ENCODE measurements around the gene DUOX1. TPM values are rescaled to one million over a fixed set of nuclear protein-coding genes. Genes with fewer than 3 reads are reported as not detected.
"Not testable (repeated sequence)": the region's sequence is repeated elsewhere in the genome, so short reads cannot be mapped to it uniquely, and the experiment has no call there.

DUOX1 gene
- total RNA-seq, 2 donors from 2014 or later: 1.9 to 2.6 TPM

DNA sequence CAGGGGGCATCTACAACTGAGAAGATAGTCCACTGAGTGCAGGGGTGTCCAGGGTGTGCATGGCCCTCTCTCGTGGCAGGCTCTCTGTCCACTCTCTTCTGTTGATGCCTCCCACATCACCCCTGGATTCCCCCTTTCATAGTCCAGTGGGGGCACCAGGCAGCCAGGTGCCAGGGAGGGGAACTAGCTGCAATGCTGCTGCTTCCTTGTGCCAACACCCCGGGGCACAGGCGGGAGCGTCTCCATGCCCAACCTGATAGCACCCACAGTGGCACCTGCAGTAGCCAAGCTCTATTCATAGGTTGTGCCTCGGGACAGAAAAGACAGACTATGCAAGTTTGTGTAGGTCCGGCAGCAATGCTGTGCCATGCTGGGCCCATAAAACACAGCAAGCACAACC lies 27.6 kb upstream of the DUOX1 start:
- ATAC-seq (no peak), DNase-seq (no peak)
- intact Hi-C loops (cut with DNase I): no loop called here

DNA sequence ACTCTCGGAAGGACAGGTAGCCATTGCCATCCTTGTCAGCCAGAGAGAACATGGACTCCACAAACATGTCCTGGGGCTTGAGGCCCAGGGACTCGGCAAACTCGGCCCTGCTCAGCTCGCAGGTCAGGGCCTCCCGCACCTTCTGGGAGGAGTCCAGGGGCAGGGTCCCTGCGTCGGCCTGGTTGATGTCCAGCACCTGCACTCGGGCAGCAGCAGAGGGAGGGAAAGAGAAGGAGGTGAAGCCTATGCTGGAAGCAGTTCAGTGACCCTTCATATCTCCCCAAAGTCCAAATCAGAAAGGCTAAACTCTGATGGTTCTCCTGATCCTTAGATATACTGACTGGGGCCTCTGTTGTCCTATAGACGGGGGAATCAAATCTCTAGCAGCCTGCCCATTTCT lies 25.6 kb upstream of the DUOX1 start:
- DNase-seq; ATAC-seq; intact Hi-C loops (cut with DNase I): not testable (repeated sequence)

DNA sequence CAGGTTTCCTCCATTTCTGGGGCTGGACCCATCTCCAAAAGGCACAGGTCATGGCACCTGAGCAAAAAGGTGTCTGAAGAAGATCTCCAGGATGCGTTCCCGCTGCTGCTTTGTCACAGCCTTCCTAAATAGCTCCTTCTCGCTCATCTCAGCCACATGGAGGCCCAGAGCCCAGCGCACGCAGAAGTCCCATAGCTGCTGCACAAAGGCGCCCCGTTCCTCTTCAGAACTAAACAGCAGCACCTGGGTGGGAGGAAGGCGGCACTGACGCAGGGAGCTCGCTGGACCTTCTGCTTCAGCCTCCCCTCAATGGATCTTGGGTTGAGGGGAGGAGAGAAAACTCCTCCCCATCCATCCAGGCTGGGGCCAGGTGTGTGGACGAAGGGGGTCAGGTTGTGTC lies 24.2 kb upstream of the DUOX1 start:
- ATAC-seq (no peak), DNase-seq (no peak)
- intact Hi-C loops (cut with DNase I): no loop called here

DNA sequence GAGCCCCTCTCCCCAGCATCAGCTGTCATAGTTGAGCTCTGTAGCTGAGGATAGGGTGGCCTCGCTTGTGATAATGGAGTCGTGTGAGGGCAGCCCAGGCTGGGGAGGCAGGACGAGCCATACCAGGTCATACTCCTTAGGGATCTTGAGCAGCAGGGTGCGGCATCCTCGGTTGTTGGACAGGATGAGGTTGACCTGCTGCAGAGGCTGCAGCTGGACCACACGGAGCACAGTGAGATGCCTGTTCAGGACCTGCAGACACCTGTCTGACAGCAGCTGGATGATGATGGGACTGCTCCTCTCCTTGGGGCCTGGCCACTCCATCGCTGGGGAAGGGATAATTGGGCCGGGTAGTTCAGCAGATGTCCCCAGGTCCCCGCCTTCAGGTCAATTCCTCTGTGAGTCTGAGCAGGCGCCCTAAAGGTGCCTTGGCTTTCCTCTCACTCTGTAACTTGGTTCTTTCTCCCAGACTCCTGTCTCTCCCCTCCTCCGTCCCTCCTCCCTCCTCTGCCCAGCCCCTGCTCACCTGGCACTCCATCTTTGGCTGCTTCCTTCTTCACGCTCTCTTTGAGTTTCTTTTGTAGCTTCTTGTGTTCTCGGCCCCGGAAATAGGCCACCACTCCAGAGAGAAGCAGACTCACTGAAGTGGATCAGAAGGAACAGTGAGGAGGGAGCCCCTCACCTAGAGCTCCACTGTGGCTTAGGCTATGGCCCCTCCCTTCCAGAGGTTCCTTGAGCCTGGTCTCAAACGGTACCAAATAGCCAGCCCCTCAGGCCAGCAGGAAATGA lies 23.6 kb upstream of the DUOX1 start:
- ATAC-seq: no peak
- no peak for DNase-seq

DNA sequence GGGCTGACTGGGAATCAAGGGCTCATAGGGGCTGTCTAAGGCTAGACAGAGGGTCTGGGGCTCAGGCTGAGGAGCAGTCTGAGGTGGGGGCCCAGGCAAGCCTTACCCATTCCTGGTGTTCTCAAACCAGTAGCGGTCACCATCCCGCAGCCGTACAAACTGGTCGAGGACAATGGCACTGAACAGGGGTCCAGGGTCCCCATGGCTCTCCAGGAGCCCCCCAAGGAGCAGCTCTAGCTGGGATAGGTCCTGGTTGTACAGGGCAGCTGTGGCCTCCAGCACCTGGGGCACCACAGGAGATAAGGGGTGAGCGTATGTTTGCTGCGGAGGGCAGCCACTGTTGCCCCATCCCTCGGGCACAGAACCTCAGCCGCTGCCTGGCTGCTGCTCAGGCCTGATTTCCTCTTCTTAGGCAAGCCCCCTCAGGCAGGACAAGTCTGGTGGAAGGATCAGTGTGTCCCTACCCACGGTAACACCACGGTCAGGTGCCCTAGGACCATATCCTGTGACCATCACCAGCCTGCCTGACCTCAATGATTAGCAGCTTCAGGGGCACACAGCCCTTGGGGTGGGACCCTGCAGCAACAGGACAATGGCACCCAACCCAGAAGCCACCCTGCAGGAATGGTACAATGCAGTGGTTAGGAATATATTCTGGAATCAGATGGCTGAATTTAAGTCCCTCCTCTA lies 21.7 kb upstream of the DUOX1 start:
- ATAC-seq (no peak), DNase-seq (no peak)
- intact Hi-C loops (cut with DNase I): no loop called here

More for the DNA sequence above, 23.6 kb upstream of the DUOX1 start:
- intact Hi-C loops (cut with DNase I): no loop called here

DNA sequence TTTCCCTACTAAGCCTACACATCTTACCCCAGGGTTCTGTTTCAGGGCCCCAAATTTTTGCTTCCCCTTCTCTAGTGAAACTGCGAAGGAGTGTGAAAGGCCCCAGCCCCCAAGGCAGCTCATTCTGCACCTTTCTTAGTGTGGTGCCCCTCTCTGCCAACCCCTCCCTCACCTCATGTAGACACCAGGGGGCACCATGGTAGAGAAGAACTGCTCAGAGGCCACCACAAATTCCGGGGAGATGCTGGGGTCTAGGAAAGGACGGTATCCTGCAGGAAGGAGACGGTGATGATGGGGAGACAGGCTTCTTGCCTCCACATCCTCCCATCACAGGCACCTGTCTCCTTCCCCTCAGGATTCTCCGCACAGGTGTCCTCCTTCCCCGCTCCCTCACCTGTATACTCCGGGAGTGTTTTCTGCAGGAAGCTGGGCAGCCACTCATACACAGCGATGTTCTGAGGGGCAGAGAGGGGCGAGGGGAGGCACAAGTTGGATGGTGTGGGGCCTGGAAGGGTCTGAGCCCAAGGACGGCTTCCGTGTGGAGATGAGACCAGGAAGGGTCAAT lies 19.5 kb upstream of the DUOX1 start:
- intact Hi-C loops (cut with DNase I): no loop called here
- ATAC-seq: no peak

DNA sequence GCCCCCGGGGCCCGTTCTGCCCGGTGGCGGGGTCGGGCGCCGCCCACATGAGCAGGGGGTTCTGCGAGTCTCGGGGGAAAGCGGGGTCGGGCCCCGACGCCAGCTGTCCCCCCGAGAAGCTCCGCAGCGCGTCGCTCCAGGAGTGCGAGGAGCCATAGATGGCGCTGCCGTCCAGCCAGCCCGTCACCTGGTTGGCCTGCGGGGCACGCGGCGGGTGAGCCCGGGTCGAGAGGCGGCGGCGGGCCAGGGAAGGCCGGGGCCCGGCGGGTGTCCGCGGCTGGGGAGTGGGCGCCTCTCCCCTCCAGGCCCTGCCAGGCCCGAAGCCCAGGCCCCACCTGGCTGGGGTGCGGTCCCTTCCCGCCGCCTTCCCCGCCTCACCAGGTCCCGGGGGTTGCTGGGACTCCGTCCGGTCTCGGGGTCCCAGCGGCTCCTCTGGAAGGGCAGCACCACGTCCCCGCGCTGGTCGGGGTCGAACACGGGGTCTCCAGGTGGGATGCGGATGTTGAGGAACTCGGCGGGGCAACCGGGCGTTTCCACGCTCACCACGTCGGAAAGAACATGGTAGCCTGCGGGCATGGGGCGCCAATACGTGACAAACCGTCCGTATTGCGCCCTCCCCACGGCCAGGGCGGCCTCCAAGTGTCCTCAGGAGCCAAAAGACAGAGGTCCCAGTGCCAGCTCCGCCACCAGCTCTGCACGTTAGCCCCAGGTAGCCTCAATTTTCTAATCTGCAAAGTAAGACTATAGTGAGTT lies 18.2 kb upstream of the DUOX1 start:
- DNase-seq (no peak), ATAC-seq (no peak)
- intact Hi-C loops (cut with DNase I): no loop called here

More for the DNA sequence above, 19.5 kb upstream of the DUOX1 start:
- DNase-seq: no peak

DNA sequence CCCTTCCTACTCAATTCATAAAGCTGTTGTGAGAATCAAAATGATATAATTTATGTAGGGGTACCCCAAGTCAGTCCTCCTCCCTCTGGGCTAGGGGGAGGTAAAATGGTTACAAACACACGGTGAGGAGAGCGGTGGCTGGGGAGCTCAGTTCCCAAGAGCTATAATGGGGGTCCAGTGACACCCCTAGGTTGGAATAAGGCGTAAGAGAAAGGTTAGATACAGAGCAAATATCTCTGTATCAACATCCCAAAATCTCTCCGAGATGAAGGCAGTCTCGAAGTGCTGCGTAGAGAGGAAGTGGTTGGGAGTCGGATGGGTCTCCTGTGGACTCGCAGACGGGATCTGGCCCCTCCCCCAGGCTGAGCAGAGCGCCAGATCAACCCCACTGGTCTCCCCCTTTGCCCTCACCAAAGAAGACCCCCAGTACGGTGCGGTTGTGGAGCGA lies 17.6 kb upstream of the DUOX1 start:
- ATAC-seq: no peak
- DNase-seq: no peak
- intact Hi-C loops (cut with DNase I): no loop called here

DNA sequence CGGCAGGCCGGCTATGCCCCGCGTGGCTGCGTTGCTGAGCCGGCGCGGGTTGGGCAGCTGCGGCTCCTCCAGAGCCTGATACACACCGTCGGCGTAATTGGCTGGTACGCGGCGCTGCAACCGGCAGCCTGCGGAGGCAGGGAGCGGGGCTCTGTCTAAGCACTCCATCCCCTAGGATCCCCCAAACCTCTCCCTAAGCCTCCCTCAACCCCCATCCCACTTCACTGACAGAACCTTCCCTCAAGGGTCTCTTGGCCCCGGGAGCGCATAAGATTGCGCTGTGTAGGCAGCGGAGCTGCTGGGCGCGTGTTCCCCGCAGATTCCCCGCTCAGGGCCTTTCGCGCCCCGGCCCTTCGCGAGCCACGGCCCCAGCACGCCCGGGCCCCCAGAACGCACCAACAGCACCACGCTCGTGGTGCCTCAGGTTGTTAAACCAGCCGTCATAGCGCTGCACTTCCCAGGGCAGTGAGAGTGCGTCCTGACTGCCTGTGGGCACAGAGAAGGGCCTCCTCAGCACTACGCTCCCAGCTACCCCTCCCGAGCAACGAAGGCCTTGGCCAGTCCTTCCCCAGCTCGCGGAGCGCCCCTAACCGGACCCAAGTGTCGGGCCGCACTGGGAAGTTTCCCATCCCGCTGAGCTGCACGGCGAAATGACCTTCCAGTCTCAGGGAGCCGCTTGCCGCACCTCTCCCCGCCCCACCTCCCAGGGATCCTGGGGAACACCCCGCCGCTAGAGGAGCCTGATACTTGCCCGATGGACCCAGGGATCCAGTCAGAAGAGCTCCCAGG lies 17.0 kb upstream of the DUOX1 start:
- intact Hi-C loops (cut with DNase I): no loop called here
- DNase-seq (no peak), ATAC-seq (peak in 1 of 2 donors; percentile 17)

DNA sequence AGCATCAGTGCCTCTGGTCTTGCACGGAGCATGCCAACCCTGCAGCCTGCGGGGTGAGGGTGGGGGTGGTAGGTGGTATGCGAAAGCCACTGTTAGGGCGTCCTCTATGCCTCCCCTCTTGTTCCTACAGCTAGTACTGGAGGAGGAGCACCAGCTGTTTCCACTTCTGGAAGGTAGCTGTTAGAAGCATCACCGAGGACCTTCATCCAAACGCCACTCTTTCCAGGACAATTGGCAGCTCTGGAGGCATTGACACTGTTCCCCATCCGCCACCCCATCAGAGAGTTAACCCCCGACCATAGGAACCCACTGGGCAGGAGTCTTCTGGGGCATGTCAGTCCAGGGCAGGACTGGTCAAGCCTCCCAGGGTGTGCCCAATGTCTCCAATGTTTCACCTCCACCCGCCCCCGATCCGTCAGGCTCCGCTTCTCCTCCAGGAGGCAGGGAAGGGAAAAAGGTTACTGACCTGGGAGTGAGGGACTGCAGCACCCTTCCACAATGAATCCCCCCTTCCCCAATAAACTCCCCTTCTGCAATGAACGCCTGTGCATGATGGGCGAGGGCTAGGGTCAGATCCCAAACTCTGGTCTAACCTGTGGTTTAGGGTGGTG lies 16.3 kb upstream of the DUOX1 start:
- intact Hi-C loops (cut with DNase I): no loop called here

DNA sequence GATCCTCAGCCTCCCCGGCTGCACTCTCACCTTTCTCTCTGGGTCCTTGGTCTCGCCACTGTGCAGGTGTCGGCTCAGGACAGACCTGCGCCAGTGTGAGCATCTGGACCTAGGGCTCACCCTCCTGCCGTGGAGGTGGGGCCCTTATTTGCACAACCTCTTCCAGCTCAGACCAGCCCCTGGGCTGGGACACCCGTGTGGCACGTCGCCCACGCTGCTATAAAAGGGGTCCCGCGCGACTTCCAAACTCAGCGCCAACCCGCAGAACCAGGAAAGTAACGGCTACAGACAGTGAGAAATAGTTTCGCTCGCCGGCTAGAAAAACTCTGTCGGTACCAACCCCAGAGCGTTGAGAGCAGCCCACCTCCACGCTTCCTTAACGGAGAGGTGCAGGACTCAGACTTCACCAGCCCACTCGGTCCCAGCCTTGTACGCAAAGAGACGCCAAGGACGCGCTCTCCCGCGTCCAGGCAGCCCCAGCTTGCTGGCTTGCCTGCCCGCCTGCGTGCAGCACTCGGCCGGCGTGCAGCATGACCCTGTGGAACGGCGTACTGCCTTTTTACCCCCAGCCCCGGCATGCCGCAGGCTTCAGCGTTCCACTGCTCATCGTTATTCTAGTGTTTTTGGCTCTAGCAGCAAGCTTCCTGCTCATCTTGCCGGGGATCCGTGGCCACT lies 15.6 kb upstream of the DUOX1 start, which contains the start of the genes DUOX2 and DUOXA2:
Gene DUOX2, minus strand, starts transcription at position 97 of the 675 bp plus-strand sequence. CDS start 761 bp downstream, outside the sequence.
Gene DUOXA2, plus strand, starts transcription at position 251 of the 675 bp plus-strand sequence. Its CDS starts 280 bp downstream, at position 531.
- DNase-seq: no peak
- ATAC-seq: no peak
- intact Hi-C loops (cut with DNase I): no loop called here

More for the DNA sequence above, 16.3 kb upstream of the DUOX1 start:
- DNase-seq: no peak
- ATAC-seq: no peak

DNA sequence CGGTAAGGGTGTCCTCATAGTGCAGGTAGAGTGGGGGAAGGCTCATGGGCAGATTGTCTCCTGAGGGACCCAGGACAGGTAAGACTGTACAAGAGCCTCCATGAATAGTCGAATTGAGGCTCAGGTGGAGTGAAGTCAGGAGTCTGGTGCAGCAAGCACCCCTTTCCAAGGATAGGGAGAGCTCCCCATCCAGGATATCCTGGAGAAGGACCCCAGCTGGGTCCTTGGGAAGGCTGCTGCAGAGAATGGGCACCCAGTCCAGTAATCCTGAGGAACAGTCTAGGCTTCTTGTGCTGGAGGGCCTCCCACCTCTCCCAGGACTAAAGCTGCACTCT lies 15.1 kb upstream of the DUOX1 start:
- no peak for DNase-seq
- no peak for ATAC-seq
- intact Hi-C loops (cut with DNase I): loop anchor here in 1 of 2 donors (5.0 kb wide), 1 partner anchor 72 kb away; no protein-coding TSS in a partner anchor

DNA sequence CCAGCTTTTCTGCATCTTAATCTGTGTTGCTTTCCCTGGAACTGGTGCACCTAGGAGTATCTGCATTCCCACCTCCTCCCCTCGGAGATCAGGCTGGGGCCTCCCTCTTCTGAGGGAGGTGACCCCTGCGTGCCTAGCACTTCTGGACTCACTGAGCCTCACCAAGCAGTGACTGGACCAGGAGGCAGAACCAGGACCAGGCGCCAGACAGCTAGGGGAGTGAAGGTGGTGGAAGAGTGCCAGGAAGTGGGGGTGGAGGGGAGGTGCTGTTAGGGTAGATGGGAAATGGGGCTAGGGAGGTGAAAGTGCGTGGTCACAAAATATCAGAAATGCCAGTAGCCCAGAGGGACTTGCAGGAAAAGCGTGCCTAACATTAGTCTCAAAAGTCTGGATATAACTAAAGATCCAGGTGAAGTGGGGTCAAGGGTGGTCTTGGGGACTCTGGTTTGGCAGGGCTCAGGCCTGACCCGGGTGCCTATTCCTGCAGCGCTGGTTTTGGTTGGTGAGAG lies 14.4 kb upstream of the DUOX1 start:
- ATAC-seq: no peak
- intact Hi-C loops (cut with DNase I): loop anchor here in 1 of 2 donors (5.0 kb wide), 1 partner anchor 73 kb away; no protein-coding TSS in a partner anchor
- DNase-seq: no peak

DNA sequence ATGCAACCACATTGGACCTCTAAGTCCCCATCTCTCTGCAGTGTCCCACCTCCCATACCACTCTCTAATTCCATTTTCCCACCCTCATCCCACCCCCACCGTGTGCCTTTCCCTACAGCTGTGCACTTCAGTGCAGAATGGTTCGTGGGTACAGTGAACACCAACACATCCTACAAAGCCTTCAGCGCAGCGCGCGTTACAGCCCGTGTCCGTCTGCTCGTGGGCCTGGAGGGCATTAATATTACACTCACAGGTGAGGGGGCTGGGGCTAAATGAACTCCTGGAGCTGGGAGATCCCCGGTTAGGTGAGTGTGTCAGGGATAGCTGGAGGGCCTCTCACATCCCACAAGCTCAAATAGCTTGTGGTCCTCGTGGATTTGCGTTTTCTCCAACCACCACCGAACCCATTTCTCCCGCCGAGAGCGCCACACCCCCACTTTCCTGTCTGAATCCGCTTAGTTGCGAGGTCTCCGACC lies 13.8 kb upstream of the DUOX1 start:
- DNase-seq (no peak), ATAC-seq (no peak)
- intact Hi-C loops (cut with DNase I): loop anchor here in 1 of 2 donors (5.0 kb wide), 1 partner anchor 74 kb away; no protein-coding TSS in a partner anchor

DNA sequence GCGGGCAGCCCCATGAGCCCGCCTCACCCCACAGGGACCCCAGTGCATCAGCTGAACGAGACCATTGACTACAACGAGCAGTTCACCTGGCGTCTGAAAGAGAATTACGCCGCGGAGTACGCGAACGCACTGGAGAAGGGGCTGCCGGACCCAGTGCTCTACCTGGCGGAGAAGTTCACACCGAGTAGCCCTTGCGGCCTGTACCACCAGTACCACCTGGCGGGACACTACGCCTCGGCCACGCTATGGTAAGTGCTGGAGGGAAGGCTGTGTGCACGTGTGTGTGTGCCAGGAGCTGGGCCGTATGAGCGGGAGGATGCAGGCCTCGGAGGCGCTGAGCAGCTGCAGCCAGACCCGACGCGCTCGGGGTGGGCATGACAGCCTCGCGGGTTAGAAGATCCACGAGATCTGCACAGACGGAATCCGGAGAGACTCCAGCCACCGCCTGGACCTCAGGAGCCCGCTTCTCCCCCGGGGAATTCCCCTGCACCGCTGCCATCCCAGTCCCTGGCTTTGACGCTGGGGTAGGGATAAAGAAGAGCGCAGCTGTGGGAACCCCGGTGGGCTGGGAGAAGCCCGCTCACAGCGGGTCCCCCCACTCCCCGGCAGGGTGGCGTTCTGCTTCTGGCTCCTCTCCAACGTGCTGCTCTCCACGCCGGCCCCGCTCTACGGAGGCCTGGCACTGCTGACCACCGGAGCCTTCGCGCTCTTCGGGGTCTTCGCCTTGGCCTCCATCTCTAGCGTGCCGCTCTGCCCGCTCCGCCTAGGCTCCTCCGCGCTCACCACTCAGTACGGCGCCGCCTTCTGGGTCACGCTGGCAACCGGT lies 13.1 kb upstream of the DUOX1 start:
- ATAC-seq (peak in 1 of 2 donors; percentile 6), DNase-seq (no peak)
- intact Hi-C loops (cut with DNase I): loop anchor here in 1 of 2 donors (5.0 kb wide), 1 partner anchor 74 kb away; no protein-coding TSS in a partner anchor
